GM18868 (cell line): Measurements from ENCODE around the gene SYT1.
A peak's percentile ranks its signal among the peaks of the same experiment; 100 is the strongest.

Experiments
- ATAC-seq: cut with Tn5 transposase; IDR thresholded peaks from one replicate; pipeline ENCODE4 v1.9.1; 2021; ENCODE audit warnings: mild to moderate bottlenecking, moderate library complexity; ENCODE audit not compliant: unreplicated experiment

SYT1 gene

GRCh38 chr12:79055926-79056674 lies 191.5 kb downstream of the SYT1 start:
- no peak for ATAC-seq

- ATAC-seq: no peak
Measured at GRCh38 chr12:79056775-79057174, 192.2 kb downstream of the SYT1 start.

DNA sequence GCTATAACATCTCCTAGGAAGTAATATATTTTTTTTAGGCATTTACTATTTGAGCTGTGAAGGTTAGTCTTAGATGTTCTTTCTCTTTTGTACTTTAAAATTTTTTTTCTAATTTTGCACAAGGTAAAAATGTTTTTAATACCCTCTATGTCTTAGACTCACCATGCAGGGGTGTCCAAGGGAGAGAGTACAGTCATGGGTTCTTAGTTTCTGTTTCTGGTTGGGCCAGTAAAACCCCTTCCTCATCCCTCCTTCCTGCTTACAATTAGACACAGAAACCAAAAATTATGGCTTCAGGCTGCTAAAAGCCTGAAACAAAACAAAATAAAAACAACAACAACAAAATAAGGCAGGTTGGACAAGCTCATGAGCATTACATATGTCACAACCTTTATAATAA lies 193.0 kb downstream of the SYT1 start:
- ATAC-seq: no peak

DNA sequence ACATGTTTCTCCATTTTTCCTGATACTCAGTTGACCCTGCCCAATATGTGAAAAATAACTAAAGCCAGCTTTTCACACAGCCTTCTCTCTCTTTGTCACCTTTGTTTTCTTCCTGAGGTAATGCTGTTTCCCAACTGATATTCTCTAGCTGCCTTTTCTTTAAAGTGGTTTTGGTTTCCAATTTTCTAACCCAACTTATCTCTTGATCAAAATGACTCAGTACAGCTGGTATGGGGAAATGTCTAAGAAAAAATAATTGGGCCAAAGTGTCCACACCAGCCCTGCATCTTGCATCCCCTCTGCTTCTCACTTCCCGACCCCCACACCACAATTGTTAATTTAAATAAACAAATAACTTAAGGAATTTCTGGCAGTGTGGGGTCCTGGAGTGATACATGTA lies 193.8 kb downstream of the SYT1 start:
- no peak for ATAC-seq

DNA sequence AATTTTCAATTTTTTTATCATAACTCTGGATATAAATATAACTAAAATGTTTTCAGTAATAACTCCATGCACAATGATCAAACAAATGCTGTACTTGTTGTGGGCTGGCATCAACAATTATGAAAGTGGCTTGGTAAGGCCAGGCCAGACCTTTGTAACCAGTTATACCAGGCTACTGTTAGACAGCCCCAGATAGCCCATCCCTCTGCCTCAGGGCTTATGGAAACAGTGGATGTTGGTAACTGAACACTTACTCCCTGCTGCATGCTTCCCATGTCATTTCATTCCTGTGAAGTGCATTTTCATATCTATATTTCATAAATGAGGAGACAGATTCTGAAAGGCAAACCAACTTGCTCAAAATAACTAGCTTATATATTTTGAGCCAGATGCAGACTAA lies 195.0 kb downstream of the SYT1 start:
- ATAC-seq: no peak

GRCh38 chr12:79063258-79063657 lies 198.7 kb downstream of the SYT1 start:
- ATAC-seq: no peak

- no peak for ATAC-seq
Measured at GRCh38 chr12:79067977-79068376, 203.4 kb downstream of the SYT1 start.

DNA sequence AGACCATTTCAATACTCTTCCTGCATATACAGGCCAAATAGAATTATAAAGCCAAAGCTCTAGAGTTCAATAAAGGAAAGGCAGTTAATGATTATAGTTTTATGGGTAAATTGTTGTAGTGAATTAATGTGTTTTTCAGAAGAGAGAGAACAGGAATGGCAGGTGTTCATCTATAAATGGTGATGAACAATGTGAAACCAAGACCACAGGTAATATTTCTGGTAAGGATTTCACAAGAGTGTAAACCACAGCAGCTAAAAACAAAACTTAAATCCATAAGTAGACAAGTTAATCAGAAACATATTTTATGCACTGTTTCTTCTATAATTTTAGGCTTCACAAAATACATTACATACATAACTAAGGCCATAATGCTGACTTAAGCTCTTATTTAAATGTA lies 204.4 kb downstream of the SYT1 start:
- ATAC-seq: peak; percentile 76

DNA sequence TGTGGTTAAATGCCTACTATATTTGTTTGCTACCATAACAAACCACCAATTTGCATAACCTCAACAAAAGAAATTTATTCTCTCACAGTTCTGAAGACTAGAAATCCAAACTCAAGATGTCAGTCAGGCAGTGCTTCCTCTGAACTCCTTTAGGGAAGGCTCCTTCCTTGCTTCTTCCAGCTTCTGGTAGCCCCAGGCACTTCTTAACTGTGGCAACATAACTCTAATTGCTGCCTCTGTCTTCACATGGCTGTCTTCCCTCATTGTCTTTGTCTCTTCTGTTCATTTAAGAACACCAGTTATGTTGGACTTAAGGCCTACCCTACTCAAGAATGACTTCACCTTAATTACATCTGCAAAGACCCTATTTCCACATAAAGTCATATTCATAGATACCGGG lies 206.9 kb downstream of the SYT1 start:
- no peak for ATAC-seq

DNA sequence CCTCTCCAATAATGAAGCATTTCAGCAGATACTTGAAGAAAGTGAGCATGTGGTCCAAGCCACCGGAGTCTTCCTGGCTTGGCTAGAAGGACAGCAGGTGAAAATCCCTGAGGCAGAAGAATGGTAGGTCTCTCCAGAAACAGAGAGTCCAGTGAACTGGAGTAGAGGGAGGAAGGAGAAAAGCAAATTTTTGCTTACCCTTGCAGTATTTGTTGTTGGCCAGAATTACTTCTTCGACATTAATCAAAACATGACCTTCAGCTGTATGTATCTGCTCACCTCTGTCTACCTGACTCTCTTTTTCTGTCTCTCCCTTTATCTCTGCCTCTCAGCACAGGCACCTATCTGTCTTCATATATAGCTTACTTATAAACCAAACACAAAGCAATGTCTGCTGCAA lies 208.9 kb downstream of the SYT1 start:
- no peak for ATAC-seq

GRCh38 chr12:79082595-79082994 lies 218.0 kb downstream of the SYT1 start:
- ATAC-seq: no peak

- no peak for ATAC-seq
Measured at GRCh38 chr12:79083181-79083580, 218.6 kb downstream of the SYT1 start.

- ATAC-seq: no peak
Measured at GRCh38 chr12:79085106-79085682, 220.6 kb downstream of the SYT1 start.

DNA sequence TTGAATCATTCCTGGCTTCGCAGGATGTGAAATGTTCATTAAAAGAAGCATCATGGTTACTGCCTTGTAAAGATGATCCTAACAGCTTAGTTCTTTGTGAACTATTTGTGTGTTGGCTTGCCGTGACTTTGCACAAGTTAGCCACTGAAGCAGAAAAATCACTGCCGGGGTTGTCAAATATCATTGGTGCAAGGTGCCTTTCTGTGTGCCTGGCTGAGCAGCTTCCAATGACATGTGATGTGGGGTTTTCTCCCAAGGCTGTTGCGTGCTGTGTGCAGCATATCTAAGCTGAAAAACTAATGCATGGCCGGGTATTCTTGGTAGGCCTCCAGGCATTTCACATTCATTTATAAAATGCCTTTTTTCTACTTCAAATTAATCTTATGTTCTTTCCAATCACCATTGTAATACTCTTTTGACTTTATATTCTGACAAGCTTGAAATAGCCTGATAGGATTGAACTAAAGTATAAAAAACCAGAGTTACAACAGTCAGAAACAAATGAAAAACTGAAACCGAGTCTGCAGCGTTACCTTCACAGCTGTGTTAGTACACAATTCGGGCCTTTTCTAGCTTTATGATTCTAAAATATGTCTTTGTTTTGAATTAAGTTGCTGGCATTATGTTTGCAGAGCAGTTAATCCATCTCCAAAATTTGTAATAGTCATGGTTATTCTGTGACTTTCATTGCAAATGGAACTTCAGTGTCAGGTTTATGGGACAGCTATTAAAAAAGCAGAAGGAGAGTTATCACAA lies 222.1 kb downstream of the SYT1 start:
- no peak for ATAC-seq

DNA sequence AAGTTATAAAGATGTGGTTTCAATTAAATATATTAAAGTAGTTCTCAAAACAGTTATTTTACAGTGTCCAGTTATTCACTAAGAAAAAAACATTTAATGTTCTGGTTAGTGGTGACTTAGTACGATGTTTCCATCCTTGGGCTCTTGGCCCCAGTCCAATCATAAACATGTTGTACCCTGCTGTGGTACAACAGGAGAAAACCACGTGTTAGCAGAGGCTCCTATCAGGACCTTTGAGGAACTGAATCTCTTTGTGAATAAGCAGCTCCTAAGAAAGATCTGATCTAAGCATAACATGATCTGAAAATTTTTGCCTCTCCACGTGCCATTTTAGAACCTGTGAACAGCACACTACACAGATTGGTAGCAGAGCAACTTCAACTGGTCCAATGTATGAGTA lies 234.0 kb downstream of the SYT1 start:
- ATAC-seq: no peak

DNA sequence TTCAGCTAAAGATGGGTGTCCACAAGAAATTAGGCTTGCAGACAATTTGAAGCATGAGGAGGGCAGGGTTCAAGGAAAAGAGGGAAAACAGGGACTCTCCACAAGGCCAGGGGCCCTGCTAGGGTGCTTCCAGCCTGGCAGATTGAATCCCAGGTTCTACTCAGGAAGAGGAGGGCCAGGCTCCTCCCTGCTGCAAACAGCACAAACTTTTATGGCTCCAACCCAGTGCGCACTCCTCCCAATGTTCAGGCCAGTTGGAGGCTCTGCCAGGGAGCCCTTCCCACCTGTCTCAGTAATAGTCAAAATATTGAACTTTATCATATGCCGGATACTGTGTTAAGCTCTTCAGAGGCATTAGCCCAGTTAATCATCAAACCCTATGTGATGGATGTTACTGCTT lies 244.4 kb downstream of the SYT1 start:
- no peak for ATAC-seq

DNA sequence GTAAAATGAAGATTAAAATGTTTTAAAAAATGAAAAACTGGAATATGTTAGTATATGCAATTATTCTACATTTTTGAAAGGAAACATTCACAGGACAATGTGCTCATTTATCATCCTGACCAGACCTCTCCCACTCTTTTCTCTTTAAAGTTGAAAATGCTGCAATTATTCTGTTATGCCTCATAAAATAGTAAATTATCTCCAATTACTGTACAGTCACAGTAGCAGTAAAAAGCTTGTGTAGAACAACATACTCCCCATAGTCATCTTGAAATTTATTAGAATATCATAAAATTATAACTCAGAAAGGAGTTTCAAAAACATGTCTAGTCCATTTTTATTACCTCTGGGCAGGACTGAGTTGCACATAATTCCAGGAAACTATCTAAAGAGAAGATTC lies 250.3 kb downstream of the SYT1 start:
- ATAC-seq: no peak

DNA sequence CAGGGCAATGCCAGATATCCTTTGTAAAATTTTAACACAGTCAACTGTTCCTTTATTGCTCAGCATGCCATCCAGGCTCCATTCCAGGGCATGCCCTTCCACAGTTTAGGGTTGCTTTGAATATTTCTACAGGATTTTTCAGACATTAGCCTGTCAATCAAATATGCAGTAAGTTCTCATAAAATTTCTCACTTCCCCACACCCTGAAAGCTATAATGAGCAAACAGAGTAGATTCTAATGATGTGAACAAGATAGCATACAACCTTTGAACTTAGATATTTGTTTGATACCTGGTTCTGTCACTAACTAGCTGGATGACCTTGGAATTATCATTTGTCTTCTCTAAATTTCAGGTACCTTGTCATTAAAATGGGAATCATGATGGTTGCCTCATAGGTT lies 251.2 kb downstream of the SYT1 start:
- ATAC-seq: no peak

DNA sequence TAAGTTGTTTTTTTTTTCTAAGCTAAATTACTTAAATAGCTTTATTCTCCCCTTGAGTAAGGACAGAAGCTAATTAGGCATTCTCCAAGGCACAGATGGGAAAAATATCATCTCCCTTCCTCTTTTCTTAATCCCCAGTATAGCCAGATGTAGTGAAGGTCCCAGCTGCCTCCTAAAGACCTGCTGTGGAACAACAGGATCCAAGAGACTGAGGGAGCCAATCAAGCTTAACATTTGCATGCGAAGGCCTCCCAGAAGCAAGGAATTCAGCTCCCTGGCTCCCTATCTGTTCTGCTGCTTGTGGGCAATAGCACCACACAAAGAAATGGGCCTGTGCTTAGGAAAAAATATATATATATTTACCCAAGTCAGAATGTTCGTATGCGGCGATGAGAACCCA lies 255.2 kb downstream of the SYT1 start:
- ATAC-seq: no peak

GRCh38 chr12:79121486-79121885 lies 256.9 kb downstream of the SYT1 start:
- peak; percentile 76 for ATAC-seq

GRCh38 chr12:79124385-79124784 lies 259.8 kb downstream of the SYT1 start:
- no peak for ATAC-seq

- no peak for ATAC-seq
Measured at GRCh38 chr12:79125358-79125757, 260.8 kb downstream of the SYT1 start.
